HEK293 (cell line): ENCODE data around the gene OLIG1.

Experiments used
- BCL11A ChIP-seq: fragments of 450-650 bp; formaldehyde crosslinking; IDR thresholded peaks from 2 replicates; pipeline ENCODE4 v1.5.1; 2016; ENCODE audit warnings: low read depth, missing biosample characterization, missing genetic modification characterization
- EGR2 ChIP-seq: fragments of 450-650 bp; formaldehyde crosslinking; IDR thresholded peaks from 2 replicates; pipeline ENCODE4 v1.5.1; 2016; ENCODE audit warnings: low read depth, missing biosample characterization, missing genetic modification characterization
- GLI2 ChIP-seq: fragments of 450-650 bp; formaldehyde crosslinking; IDR thresholded peaks from 2 replicates; pipeline ENCODE4; 2017; ENCODE audit warnings: missing biosample characterization, missing genetic modification characterization, low read depth, borderline replicate concordance
- KLF1 ChIP-seq: fragments of 450-650 bp; formaldehyde crosslinking; IDR thresholded peaks from 2 replicates; pipeline ENCODE4 v1.5.1; 2016; ENCODE audit warnings: missing biosample characterization, missing genetic modification characterization
- KLF10 ChIP-seq: fragments of 450-650 bp; IDR thresholded peaks from 2 replicates; pipeline ENCODE4 v1.5.1; 2018; ENCODE audit warnings: missing biosample characterization, mild to moderate bottlenecking, missing genetic modification characterization
- OSR2 ChIP-seq: fragments of 450-650 bp; formaldehyde crosslinking; IDR thresholded peaks from 2 replicates; pipeline ENCODE4 v1.5.1; 2016; ENCODE audit warnings: missing biosample characterization, missing genetic modification characterization
- SETDB1 ChIP-seq: IDR thresholded peaks from one replicate; pipeline ENCODE4 v1.6.1; 2017; ENCODE audit warnings: mild to moderate bottlenecking, low read length, moderate library complexity, mixed read lengths; ENCODE audit not compliant: insufficient read length
- SP2 ChIP-seq: fragments of 450-650 bp; formaldehyde crosslinking; IDR thresholded peaks from 2 replicates; pipeline ENCODE4 v1.5.1; 2016; ENCODE audit warnings: missing biosample characterization, missing genetic modification characterization
- SP7 ChIP-seq: fragments of 450-650 bp; formaldehyde crosslinking; IDR thresholded peaks from 2 replicates; pipeline ENCODE4 v1.5.1; 2016; ENCODE audit warnings: missing biosample characterization, missing genetic modification characterization
- WT1 ChIP-seq: fragments of 450-650 bp; formaldehyde crosslinking; IDR thresholded peaks from 2 replicates; pipeline ENCODE4 v1.5.1; 2016; ENCODE audit warnings: missing biosample characterization, missing genetic modification characterization
- ZBTB20 ChIP-seq: fragments of 450-650 bp; formaldehyde crosslinking; IDR thresholded peaks from 2 replicates; pipeline ENCODE4 v1.5.1; 2016; ENCODE audit warnings: missing biosample characterization, missing genetic modification characterization
- ZBTB8A ChIP-seq: fragments of 450-650 bp; formaldehyde crosslinking; IDR thresholded peaks from 2 replicates; pipeline ENCODE4 v1.5.1; 2016; ENCODE audit warnings: missing biosample characterization, missing genetic modification characterization
- ZFP69B ChIP-seq: fragments of 450-650 bp; formaldehyde crosslinking; IDR thresholded peaks from 2 replicates; pipeline ENCODE4 v1.5.1; 2016; ENCODE audit warnings: missing biosample characterization, missing genetic modification characterization
- ZNF132 ChIP-seq: fragments of 450-650 bp; formaldehyde crosslinking; IDR thresholded peaks from 2 replicates; pipeline ENCODE4 v1.5.1; 2017; ENCODE audit warnings: missing biosample characterization, missing genetic modification characterization, borderline replicate concordance
- ZNF2 ChIP-seq: fragments of 450-650 bp; formaldehyde crosslinking; IDR thresholded peaks from 2 replicates; pipeline ENCODE4 v1.5.1; 2016; ENCODE audit warnings: missing biosample characterization, missing genetic modification characterization
- ZNF335 ChIP-seq: fragments of 450-650 bp; formaldehyde crosslinking; conservative IDR thresholded peaks from 2 replicates; pipeline ENCODE4 v1.5.1; 2016; ENCODE audit warnings: missing biosample characterization, missing genetic modification characterization
- ZNF341 ChIP-seq: fragments of 450-650 bp; formaldehyde crosslinking; IDR thresholded peaks from 2 replicates; pipeline ENCODE4; 2016; ENCODE audit warnings: low read depth, missing biosample characterization, missing genetic modification characterization
- ZNF366 ChIP-seq: fragments of 450-650 bp; formaldehyde crosslinking; conservative IDR thresholded peaks from 2 replicates; pipeline ENCODE4 v1.5.1; 2016; ENCODE audit warnings: missing biosample characterization, missing genetic modification characterization
- ZNF423 ChIP-seq: fragments of 450-650 bp; formaldehyde crosslinking; IDR thresholded peaks from 2 replicates; pipeline ENCODE4 v1.5.1; 2016; ENCODE audit warnings: missing biosample characterization, missing genetic modification characterization
- ZNF514 ChIP-seq: fragments of 450-650 bp; formaldehyde crosslinking; IDR thresholded peaks from 2 replicates; pipeline ENCODE4 v1.5.1; 2016; ENCODE audit warnings: missing biosample characterization, missing genetic modification characterization
- ZNF529 ChIP-seq: fragments of 450-650 bp; formaldehyde crosslinking; IDR thresholded peaks from 2 replicates; pipeline ENCODE4 v1.5.1; 2017; ENCODE audit warnings: missing genetic modification characterization, missing biosample characterization; ENCODE audit not compliant: insufficient replicate concordance
- ZNF561 ChIP-seq: fragments of 450-650 bp; IDR thresholded peaks from 2 replicates; pipeline ENCODE4 v1.5.1; 2018; ENCODE audit warnings: missing biosample characterization, missing genetic modification characterization, borderline replicate concordance
- ZNF600 ChIP-seq: fragments of 450-650 bp; formaldehyde crosslinking; IDR thresholded peaks from 2 replicates; pipeline ENCODE4 v1.5.1; 2016; ENCODE audit warnings: missing biosample characterization, missing genetic modification characterization
- ZNF621 ChIP-seq: fragments of 450-650 bp; formaldehyde crosslinking; IDR thresholded peaks from 2 replicates; pipeline ENCODE4 v1.5.1; 2017; ENCODE audit warnings: missing biosample characterization, missing genetic modification characterization
- ZNF677 ChIP-seq: fragments of 450-650 bp; IDR thresholded peaks from 2 replicates; pipeline ENCODE4 v1.5.0; 2018; ENCODE audit warnings: missing biosample characterization, mild to moderate bottlenecking, missing genetic modification characterization, moderate library complexity
- TF ChIP-seq, protein P1 (sequence below): fragments of 450-650 bp; formaldehyde crosslinking; IDR thresholded peaks from 2 replicates; pipeline ENCODE4 v1.5.1; 2016; ENCODE audit warnings: missing biosample characterization, missing genetic modification characterization
- TF ChIP-seq, protein P2 (sequence below): fragments of 450-650 bp; formaldehyde crosslinking; IDR thresholded peaks from 2 replicates; pipeline ENCODE4 v1.5.1; 2017; ENCODE audit warnings: missing biosample characterization, missing genetic modification characterization
- TF ChIP-seq, protein P3 (sequence below): fragments of 450-650 bp; formaldehyde crosslinking; IDR thresholded peaks from 2 replicates; pipeline ENCODE4 v1.5.1; 2016; ENCODE audit warnings: missing biosample characterization, missing genetic modification characterization
- TF ChIP-seq, protein P4 (sequence below): fragments of 450-650 bp; formaldehyde crosslinking; IDR thresholded peaks from 2 replicates; pipeline ENCODE4 v1.5.1; 2017; ENCODE audit warnings: missing biosample characterization, missing genetic modification characterization

Gene OLIG1

DNA sequence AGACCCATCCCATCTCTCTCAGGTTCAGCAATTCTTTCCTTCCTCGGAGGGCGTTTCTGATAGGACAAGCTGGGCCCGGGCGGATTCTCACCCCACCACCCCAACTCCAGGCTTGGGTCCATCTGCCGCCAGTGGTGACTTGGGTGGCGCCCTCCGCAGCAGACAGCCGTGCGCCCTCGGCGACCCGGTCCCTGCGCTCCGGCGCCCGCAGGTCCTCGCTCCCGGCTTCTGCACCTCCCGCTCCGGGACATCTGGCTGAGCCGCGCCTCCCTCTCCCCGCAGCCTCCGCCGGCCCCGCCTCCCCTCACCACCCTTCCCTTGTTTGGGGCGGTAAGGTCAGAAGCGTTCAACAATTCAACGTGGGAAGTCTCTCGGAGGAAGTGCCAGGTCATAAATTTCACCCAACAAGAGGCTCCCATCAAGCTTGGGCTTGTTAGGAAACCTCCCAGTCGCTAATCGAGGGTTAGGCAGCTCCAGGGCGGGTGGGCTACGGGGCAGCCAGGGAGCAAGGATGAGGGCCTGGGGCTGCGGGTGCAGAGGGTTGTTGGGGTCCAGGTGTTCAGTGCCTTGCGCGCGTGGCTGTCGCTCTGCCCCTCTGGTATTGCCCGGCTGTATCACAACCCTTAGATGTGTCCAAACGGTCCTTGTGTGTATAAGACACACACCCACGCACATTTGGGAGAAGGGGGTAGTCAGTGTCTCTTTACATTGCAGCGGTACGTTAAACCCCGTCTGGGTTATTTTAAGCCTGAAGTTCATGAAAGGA lies 39.8 kb downstream of the OLIG1 start (continued):
- TF ChIP-seq, protein P1, sequence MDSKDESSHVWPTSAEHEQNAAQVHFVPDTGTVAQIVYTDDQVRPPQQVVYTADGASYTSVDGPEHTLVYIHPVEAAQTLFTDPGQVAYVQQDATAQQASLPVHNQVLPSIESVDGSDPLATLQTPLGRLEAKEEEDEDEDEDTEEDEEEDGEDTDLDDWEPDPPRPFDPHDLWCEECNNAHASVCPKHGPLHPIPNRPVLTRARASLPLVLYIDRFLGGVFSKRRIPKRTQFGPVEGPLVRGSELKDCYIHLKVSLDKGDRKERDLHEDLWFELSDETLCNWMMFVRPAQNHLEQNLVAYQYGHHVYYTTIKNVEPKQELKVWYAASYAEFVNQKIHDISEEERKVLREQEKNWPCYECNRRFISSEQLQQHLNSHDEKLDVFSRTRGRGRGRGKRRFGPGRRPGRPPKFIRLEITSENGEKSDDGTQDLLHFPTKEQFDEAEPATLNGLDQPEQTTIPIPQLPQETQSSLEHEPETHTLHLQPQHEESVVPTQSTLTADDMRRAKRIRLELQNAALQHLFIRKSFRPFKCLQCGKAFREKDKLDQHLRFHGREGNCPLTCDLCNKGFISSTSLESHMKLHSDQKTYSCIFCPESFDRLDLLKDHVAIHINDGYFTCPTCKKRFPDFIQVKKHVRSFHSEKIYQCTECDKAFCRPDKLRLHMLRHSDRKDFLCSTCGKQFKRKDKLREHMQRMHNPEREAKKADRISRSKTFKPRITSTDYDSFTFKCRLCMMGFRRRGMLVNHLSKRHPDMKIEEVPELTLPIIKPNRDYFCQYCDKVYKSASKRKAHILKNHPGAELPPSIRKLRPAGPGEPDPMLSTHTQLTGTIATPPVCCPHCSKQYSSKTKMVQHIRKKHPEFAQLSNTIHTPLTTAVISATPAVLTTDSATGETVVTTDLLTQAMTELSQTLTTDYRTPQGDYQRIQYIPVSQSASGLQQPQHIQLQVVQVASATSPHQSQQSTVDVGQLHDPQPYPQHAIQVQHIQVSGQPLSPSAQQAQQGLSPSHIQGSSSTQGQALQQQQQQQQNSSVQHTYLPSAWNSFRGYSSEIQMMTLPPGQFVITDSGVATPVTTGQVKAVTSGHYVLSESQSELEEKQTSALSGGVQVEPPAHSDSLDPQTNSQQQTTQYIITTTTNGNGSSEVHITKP, result peak; percentile 54; the same call in 1 of the 2 replicates
- peak; percentile 67 for TF ChIP-seq KLF1 (tag by site-specific recombination)
- peak; percentile 72 for TF ChIP-seq ZNF600 (tag by site-specific recombination)
- no peak for TF ChIP-seq ZNF677 (tag by site-specific recombination)
- TF ChIP-seq GLI2, result no peak
- peak; percentile 85 for TF ChIP-seq ZNF341
- no peak for TF ChIP-seq ZNF132 (tag by site-specific recombination)
- TF ChIP-seq, protein P2, sequence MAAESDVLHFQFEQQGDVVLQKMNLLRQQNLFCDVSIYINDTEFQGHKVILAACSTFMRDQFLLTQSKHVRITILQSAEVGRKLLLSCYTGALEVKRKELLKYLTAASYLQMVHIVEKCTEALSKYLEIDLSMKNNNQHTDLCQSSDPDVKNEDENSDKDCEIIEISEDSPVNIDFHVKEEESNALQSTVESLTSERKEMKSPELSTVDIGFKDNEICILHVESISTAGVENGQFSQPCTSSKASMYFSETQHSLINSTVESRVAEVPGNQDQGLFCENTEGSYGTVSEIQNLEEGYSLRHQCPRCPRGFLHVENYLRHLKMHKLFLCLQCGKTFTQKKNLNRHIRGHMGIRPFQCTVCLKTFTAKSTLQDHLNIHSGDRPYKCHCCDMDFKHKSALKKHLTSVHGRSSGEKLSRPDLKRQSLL, result peak; percentile 84
- TF ChIP-seq KLF10 (tag by site-specific recombination), result peak; percentile 54; the same call in 1 of the 2 replicates
- peak; percentile 52; the same call in 1 of the 2 replicates for TF ChIP-seq ZBTB20 (tag by site-specific recombination)
- TF ChIP-seq, protein P3, sequence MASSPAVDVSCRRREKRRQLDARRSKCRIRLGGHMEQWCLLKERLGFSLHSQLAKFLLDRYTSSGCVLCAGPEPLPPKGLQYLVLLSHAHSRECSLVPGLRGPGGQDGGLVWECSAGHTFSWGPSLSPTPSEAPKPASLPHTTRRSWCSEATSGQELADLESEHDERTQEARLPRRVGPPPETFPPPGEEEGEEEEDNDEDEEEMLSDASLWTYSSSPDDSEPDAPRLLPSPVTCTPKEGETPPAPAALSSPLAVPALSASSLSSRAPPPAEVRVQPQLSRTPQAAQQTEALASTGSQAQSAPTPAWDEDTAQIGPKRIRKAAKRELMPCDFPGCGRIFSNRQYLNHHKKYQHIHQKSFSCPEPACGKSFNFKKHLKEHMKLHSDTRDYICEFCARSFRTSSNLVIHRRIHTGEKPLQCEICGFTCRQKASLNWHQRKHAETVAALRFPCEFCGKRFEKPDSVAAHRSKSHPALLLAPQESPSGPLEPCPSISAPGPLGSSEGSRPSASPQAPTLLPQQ (tag by site-specific recombination), result 0 out of 2 replicates have a peak, but pooled peaks have one; percentile 60
- TF ChIP-seq, protein P4, sequence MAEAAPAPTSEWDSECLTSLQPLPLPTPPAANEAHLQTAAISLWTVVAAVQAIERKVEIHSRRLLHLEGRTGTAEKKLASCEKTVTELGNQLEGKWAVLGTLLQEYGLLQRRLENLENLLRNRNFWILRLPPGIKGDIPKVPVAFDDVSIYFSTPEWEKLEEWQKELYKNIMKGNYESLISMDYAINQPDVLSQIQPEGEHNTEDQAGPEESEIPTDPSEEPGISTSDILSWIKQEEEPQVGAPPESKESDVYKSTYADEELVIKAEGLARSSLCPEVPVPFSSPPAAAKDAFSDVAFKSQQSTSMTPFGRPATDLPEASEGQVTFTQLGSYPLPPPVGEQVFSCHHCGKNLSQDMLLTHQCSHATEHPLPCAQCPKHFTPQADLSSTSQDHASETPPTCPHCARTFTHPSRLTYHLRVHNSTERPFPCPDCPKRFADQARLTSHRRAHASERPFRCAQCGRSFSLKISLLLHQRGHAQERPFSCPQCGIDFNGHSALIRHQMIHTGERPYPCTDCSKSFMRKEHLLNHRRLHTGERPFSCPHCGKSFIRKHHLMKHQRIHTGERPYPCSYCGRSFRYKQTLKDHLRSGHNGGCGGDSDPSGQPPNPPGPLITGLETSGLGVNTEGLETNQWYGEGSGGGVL (tag by site-specific recombination), result peak; percentile 81
- no peak for TF ChIP-seq ZNF514
- peak; percentile 89 for TF ChIP-seq ZNF423
- no peak for TF ChIP-seq SETDB1
- TF ChIP-seq ZNF366, result peak; percentile 50; the same call in 1 of the 2 replicates
- peak; percentile 83 for TF ChIP-seq ZBTB8A (tag by site-specific recombination)
- peak; percentile 79 for TF ChIP-seq ZNF335
- TF ChIP-seq ZNF621 (tag by site-specific recombination), result no peak
- TF ChIP-seq ZFP69B (tag by site-specific recombination), result no peak
- TF ChIP-seq SP7 (tag by site-specific recombination), result peak; percentile 93
- TF ChIP-seq BCL11A (tag by site-specific recombination), result no peak
- peak; percentile 37; the same call in 1 of the 2 replicates for TF ChIP-seq OSR2 (tag by site-specific recombination)
- no peak for TF ChIP-seq ZNF529 (tag by site-specific recombination)
- TF ChIP-seq EGR2 (tag by site-specific recombination), result peak; percentile 83
- TF ChIP-seq ZNF2 (tag by site-specific recombination), result no peak
- peak; percentile 67 for TF ChIP-seq SP2
- 0 out of 2 replicates have a peak, but pooled peaks have one; percentile 18 for TF ChIP-seq ZNF561 (tag by site-specific recombination)
- TF ChIP-seq WT1 (tag by site-specific recombination), result peak; percentile 90
